ENCODE results near the gene ENOPH1.

The ENOPH1 gene

GRCh38 chr4:82430193-82430963 lies at the start of gene ENOPH1, which contains the start of gene HNRNPDL (continued):
- TF ChIP-seq ZBTB26 (tag by site-specific recombination; optimal IDR thresholded peaks at IDR 0.05) (peak; percentile 90), GFI1B (tag by site-specific recombination; IDR thresholded peaks at IDR 0.05) (no peak), KLF1 (tag by site-specific recombination; IDR thresholded peaks at IDR 0.05) (peak; percentile 30), TRIM28 (IDR thresholded peaks at IDR 0.05; ENCODE audit: borderline replicate concordance, low read length) (no peak), ZNF169 (tag by site-specific recombination; IDR thresholded peaks at IDR 0.05) (no peak), ZSCAN30 (tag by site-specific recombination; IDR thresholded peaks at IDR 0.05) (peak; percentile 7), ZNF518A (tag by site-specific recombination; conservative IDR thresholded peaks at IDR 0.05; ENCODE audit: low read depth) (no peak), ZNF26 (tag by site-specific recombination; IDR thresholded peaks at IDR 0.05) (no peak), AEBP2 (tag by site-specific recombination; IDR thresholded peaks at IDR 0.05; ENCODE audit: borderline replicate concordance) (no peak), BCL11A (tag by site-specific recombination; IDR thresholded peaks at IDR 0.05; ENCODE audit: low read depth) (0 out of 2 replicates have a peak, but pooled peaks have one; percentile 44), ZNF311 (tag by site-specific recombination; IDR thresholded peaks at IDR 0.05; ENCODE audit: borderline replicate concordance) (no peak), ZNF175 (tag by site-specific recombination; IDR thresholded peaks at IDR 0.05) (no peak), EGR2 (tag by site-specific recombination; IDR thresholded peaks at IDR 0.05; ENCODE audit: low read depth) (peak; percentile 49; the same call in 1 of the 2 replicates), ZNF148 (tag by site-specific recombination; IDR thresholded peaks at IDR 0.05; ENCODE audit: borderline replicate concordance) (no peak), ZBTB20 (tag by site-specific recombination; IDR thresholded peaks at IDR 0.05) (peak; percentile 72), ZBTB8A (tag by site-specific recombination; IDR thresholded peaks at IDR 0.05) (peak; percentile 93), OSR2 (tag by site-specific recombination; IDR thresholded peaks at IDR 0.05) (peak; percentile 17; the same call in 1 of the 2 replicates), ZNF580 (tag by site-specific recombination; IDR thresholded peaks at IDR 0.05) (no peak), ZSCAN16 (tag by site-specific recombination; IDR thresholded peaks at IDR 0.05) (no peak), ZNF610 (tag by site-specific recombination; IDR thresholded peaks at IDR 0.05; ENCODE audit: borderline replicate concordance) (0 out of 2 replicates have a peak, but pooled peaks have one; percentile 44), ZNF114 (tag by site-specific recombination; IDR thresholded peaks at IDR 0.05) (no peak), ZNF600 (tag by site-specific recombination; IDR thresholded peaks at IDR 0.05) (peak; percentile 49; the same call in 1 of the 2 replicates), ZBTB21 (tag by site-specific recombination; IDR thresholded peaks at IDR 0.05) (no peak)

Data from HEK293 (cell line).